Smooth muscle cell (in vitro differentiated cells): ENCODE data around the gene ANKRD34A. TPM values are rescaled to one million over a fixed set of nuclear protein-coding genes. Genes with fewer than 3 reads are reported as not detected.

Experiments
- DNase-seq: peaks from one replicate; lab custom pipeline; 2025; ENCODE audit not compliant: unreplicated experiment; lab: John Stamatoyannopoulos, UW
- H2AFZ ChIP-seq: fragments of 200-600 bp; sonication (generic); 2 replicates; pipeline ENCODE4 v1.6.0; 2016; ENCODE audit warnings: antibody characterized with exemption, low read depth, mild to moderate bottlenecking
- H3F3A ChIP-seq: fragments of 200-600 bp; sonication (generic); 2 replicates; pipeline ENCODE4 v1.6.0; 2017; ENCODE audit warnings: antibody characterized with exemption, low read depth
- H3K27ac ChIP-seq: fragments of 200-600 bp; sonication (generic); 2 replicates; pipeline ENCODE4 v1.5.1; 2016; ENCODE audit warnings: low read depth, mild to moderate bottlenecking
- H3K27me3 ChIP-seq: fragments of 200-600 bp; sonication (generic); 2 replicates; pipeline ENCODE4 v1.6.1; 2016; ENCODE audit warnings: low read depth, mild to moderate bottlenecking
- H3K36me3 ChIP-seq: fragments of 200-600 bp; sonication (generic); 2 replicates; pipeline ENCODE4 v1.5.1; 2016; ENCODE audit warnings: low read depth
- H3K4me1 ChIP-seq: fragments of 200-600 bp; sonication (generic); 2 replicates; pipeline ENCODE4 v1.5.1; 2016; ENCODE audit warnings: low read depth
- H3K4me2 ChIP-seq: fragments of 200-600 bp; sonication (generic); 2 replicates; pipeline ENCODE4 v1.6.0; 2016; ENCODE audit warnings: mild to moderate bottlenecking
- H3K4me3 ChIP-seq: fragments of 200-600 bp; sonication (generic); 2 replicates; pipeline ENCODE4 v1.5.1; 2016; ENCODE audit warnings: mild to moderate bottlenecking
- H3K79me2 ChIP-seq: fragments of 200-600 bp; sonication (generic); 2 replicates; pipeline ENCODE4 v1.6.0; 2016; ENCODE audit warnings: low read depth, mild to moderate bottlenecking
- H3K9ac ChIP-seq: fragments of 200-600 bp; sonication (generic); 2 replicates; pipeline ENCODE4 v1.6.0; 2016; ENCODE audit warnings: low read depth
- H3K9me3 ChIP-seq: fragments of 200-600 bp; sonication (generic); replicated peaks from 2 replicates; pipeline ENCODE4 v1.5.1; 2016; ENCODE audit warnings: low read depth
- H4K20me1 ChIP-seq: fragments of 200-600 bp; sonication (generic); 2 replicates; pipeline ENCODE4 v1.6.0; 2016; ENCODE audit warnings: low read depth
- WGBS: methylation state at CpG from one replicate; pipeline ENCODE4 v1.1.7; 2016; ENCODE audit warnings: low lambda C conversion rate; 5-methylcytosine and 5-hydroxymethylcytosine counted together
- polyA plus RNA-seq: library from polyadenylated mRNA; unstranded; fragments of >200 nt; fragmentation: Nextera tagmentation; extraction: Ambion mirVana; gene quantifications from 2 replicates; pipeline ENCODE4 v1.2.1, GENCODE V29; 2016
- total RNA-seq: library from RNA; depleted of rRNA; stranded (reverse); fragments of >200 nt; gene quantifications from 2 replicates; pipeline ENCODE4 v1.2.3, GENCODE V29; 2014
- TF ChIP-seq, protein P1 (sequence below): fragments of 200-600 bp; sonication (generic); IDR thresholded peaks from 2 replicates; pipeline ENCODE4 v1.5.1; 2017; ENCODE audit warnings: borderline replicate concordance, mild to moderate bottlenecking, antibody characterized with exemption; ENCODE audit not compliant: insufficient read depth, poor library complexity, severe bottlenecking

ANKRD34A gene
- total and polyA plus RNA-seq, 2 experiments from 2014 or later = 0.49 to 1.3 TPM

GRCh38 chr1:145957443-145958319 is 6.7 kb downstream of the ANKRD34A start, which contains the start of gene LIX1L:
LIX1L (minus strand) TSS chr1:145958017; CDS start chr1:145957927, 90 bp downstream.
- H3K79me2 ChIP-seq = peaks cover 45% of the 10 kb centered on the region
- WGBS = under 1% methylated on average over 34 of the region's 60 CpGs
- no peaks in the 10 kb centered on the region for H3K9me3 ChIP-seq
- peak within 1 kb of the TSS; percentile 90 for H3K4me2 ChIP-seq
- H3K4me1 ChIP-seq = peaks cover 24% of the 10 kb centered on the region
- peak within 1 kb of the TSS; percentile 74 for H3K4me3 ChIP-seq
- peaks cover 22% of the 10 kb centered on the region for H4K20me1 ChIP-seq
- peak within 1 kb of the TSS; percentile 76 for H3K9ac ChIP-seq
- no peaks in the 10 kb centered on the region for H3K27me3 ChIP-seq
- no peaks in the 10 kb centered on the region for H3K36me3 ChIP-seq
- H2AFZ ChIP-seq = peak within 1 kb of the TSS; percentile 28
- H3K27ac ChIP-seq = peak within 1 kb of the TSS; percentile 80
- no peaks in the 10 kb centered on the region for H3F3A ChIP-seq
- TF ChIP-seq, protein P1, sequence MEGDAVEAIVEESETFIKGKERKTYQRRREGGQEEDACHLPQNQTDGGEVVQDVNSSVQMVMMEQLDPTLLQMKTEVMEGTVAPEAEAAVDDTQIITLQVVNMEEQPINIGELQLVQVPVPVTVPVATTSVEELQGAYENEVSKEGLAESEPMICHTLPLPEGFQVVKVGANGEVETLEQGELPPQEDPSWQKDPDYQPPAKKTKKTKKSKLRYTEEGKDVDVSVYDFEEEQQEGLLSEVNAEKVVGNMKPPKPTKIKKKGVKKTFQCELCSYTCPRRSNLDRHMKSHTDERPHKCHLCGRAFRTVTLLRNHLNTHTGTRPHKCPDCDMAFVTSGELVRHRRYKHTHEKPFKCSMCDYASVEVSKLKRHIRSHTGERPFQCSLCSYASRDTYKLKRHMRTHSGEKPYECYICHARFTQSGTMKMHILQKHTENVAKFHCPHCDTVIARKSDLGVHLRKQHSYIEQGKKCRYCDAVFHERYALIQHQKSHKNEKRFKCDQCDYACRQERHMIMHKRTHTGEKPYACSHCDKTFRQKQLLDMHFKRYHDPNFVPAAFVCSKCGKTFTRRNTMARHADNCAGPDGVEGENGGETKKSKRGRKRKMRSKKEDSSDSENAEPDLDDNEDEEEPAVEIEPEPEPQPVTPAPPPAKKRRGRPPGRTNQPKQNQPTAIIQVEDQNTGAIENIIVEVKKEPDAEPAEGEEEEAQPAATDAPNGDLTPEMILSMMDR = no peak
- peak; percentile 95 for DNase-seq

DNA sequence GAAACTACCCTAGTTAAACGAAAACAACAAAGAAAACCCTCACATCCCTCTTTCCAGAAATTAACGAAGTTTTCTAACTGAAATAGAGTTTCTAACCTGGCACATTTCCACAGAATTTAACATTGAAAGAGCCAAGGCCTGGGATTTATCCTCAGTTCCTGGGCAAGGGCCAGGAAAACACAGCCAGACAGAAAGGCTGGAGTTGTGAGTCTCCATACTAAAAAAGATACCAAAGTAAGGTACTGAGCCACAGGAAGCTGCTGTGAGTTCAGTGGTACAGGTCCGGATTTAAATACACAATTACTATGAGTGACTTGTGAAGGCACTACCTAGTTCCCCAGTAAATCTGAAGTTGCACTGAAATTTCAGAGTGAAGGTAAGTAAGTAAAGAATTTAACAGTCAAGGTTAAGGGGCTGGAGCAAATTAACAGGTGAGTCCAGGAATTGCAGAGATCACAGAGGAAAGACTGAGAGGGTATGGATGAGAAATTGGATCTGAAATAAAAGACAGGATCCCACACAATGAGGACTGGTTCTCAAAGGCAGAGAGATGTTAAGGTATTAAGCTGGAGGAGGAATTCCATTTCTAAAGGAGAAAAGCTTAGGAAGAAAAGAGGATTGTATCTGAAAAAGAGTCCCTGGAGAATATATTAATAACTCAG is 7.5 kb downstream of the ANKRD34A start:
- H3K27me3 ChIP-seq = no peaks in the 10 kb centered on the region
- no peaks in the 10 kb centered on the region for H3F3A ChIP-seq
- no peak for DNase-seq
- H3K4me3 ChIP-seq = peak overlapping the region; percentile 74
- H3K9ac ChIP-seq = peak overlapping the region; percentile 76
- 53% methylated on average over 3 of the region's 3 CpGs for WGBS
- H3K79me2 ChIP-seq = peaks cover 53% of the 10 kb centered on the region
- no peaks in the 10 kb centered on the region for H3K36me3 ChIP-seq
- H3K4me2 ChIP-seq = peak overlapping the region; percentile 90
- peak overlapping the region; percentile 28 for H2AFZ ChIP-seq
- H3K4me1 ChIP-seq = peaks cover 19% of the 10 kb centered on the region
- peak overlapping the region; percentile 80 for H3K27ac ChIP-seq
- no peaks in the 10 kb centered on the region for H3K9me3 ChIP-seq
- TF ChIP-seq, protein P1 = no peak
- H4K20me1 ChIP-seq = peaks cover 27% of the 10 kb centered on the region

GRCh38 chr1:145956361-145956760 is 8.0 kb downstream of the ANKRD34A start:
- peaks cover 58% of the 10 kb centered on the region for H3K79me2 ChIP-seq
- no peaks in the 10 kb centered on the region for H3K36me3 ChIP-seq
- peak overlapping the region; percentile 80 for H3K27ac ChIP-seq
- no peaks in the 10 kb centered on the region for H3K9me3 ChIP-seq
- TF ChIP-seq, protein P1 = no peak
- peak overlapping the region; percentile 74 for H3K4me3 ChIP-seq
- DNase-seq = no peak
- H3K27me3 ChIP-seq = no peaks in the 10 kb centered on the region
- no peaks in the 10 kb centered on the region for H3F3A ChIP-seq
- H3K4me2 ChIP-seq = peak overlapping the region; percentile 90
- peak overlapping the region; percentile 28 for H2AFZ ChIP-seq
- peaks cover 33% of the 10 kb centered on the region for H4K20me1 ChIP-seq
- H3K9ac ChIP-seq = peak overlapping the region; percentile 76
- peaks cover 14% of the 10 kb centered on the region for H3K4me1 ChIP-seq
